Ishikawa (cell line): ENCODE measurements around the gene GAB2.

ENCODE experiments used
- CEBPB ChIP-seq: IDR thresholded peaks from 2 replicates; pipeline ENCODE4 v1.6.1; 2012
- EP300 ChIP-seq: IDR thresholded peaks from 2 replicates; pipeline ENCODE4 v1.6.1; 2012; ENCODE audit warnings: borderline replicate concordance
- FOXM1 ChIP-seq: IDR thresholded peaks from 2 replicates; pipeline ENCODE4 v1.6.1; 2012; ENCODE audit warnings: low read depth, borderline replicate concordance
- MAX ChIP-seq: IDR thresholded peaks from 2 replicates; pipeline ENCODE4 v1.6.1; 2012
- TAF1 ChIP-seq: IDR thresholded peaks from 2 replicates; pipeline ENCODE4 v1.6.1; 2012; ENCODE audit warnings: low read depth, mild to moderate bottlenecking
- TCF12 ChIP-seq: IDR thresholded peaks from 2 replicates; pipeline ENCODE4 v1.6.1; 2012; ENCODE audit warnings: low read depth
- TEAD4 ChIP-seq: IDR thresholded peaks from 2 replicates; pipeline ENCODE4 v1.6.1; 2012
- YY1 ChIP-seq: IDR thresholded peaks from 2 replicates; pipeline ENCODE4 v1.6.1; 2012; ENCODE audit warnings: low read depth
- TF ChIP-seq, protein P1 (sequence below): IDR thresholded peaks from 2 replicates; pipeline ENCODE4 v1.6.1; 2012; ENCODE audit warnings: low read depth, mild to moderate bottlenecking
- TF ChIP-seq, protein P2 (sequence below): IDR thresholded peaks from 2 replicates; pipeline ENCODE4 v1.6.1; 2012

- TF ChIP-seq MAX (no peak), YY1 (no peak), TCF12 (no peak), CEBPB (no peak), TAF1 (no peak), FOXM1 (no peak), TEAD4 (no peak), EP300 (no peak)
- TF ChIP-seq, protein P1, sequence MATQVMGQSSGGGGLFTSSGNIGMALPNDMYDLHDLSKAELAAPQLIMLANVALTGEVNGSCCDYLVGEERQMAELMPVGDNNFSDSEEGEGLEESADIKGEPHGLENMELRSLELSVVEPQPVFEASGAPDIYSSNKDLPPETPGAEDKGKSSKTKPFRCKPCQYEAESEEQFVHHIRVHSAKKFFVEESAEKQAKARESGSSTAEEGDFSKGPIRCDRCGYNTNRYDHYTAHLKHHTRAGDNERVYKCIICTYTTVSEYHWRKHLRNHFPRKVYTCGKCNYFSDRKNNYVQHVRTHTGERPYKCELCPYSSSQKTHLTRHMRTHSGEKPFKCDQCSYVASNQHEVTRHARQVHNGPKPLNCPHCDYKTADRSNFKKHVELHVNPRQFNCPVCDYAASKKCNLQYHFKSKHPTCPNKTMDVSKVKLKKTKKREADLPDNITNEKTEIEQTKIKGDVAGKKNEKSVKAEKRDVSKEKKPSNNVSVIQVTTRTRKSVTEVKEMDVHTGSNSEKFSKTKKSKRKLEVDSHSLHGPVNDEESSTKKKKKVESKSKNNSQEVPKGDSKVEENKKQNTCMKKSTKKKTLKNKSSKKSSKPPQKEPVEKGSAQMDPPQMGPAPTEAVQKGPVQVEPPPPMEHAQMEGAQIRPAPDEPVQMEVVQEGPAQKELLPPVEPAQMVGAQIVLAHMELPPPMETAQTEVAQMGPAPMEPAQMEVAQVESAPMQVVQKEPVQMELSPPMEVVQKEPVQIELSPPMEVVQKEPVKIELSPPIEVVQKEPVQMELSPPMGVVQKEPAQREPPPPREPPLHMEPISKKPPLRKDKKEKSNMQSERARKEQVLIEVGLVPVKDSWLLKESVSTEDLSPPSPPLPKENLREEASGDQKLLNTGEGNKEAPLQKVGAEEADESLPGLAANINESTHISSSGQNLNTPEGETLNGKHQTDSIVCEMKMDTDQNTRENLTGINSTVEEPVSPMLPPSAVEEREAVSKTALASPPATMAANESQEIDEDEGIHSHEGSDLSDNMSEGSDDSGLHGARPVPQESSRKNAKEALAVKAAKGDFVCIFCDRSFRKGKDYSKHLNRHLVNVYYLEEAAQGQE, result no peak
- TF ChIP-seq, protein P2, sequence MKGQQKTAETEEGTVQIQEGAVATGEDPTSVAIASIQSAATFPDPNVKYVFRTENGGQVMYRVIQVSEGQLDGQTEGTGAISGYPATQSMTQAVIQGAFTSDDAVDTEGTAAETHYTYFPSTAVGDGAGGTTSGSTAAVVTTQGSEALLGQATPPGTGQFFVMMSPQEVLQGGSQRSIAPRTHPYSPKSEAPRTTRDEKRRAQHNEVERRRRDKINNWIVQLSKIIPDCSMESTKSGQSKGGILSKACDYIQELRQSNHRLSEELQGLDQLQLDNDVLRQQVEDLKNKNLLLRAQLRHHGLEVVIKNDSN, result no peak
Measured at GRCh38 chr11:78386215-78386941, 31.2 kb downstream of the GAB2 start.
